ENCODE measurements around the gene PRPSAP1. TPM values are rescaled to one million over a fixed set of nuclear protein-coding genes. Genes with fewer than 3 reads are reported as not detected.
A peak's percentile ranks its signal among the peaks of the same experiment; 100 is the strongest.

PRPSAP1 gene
- total RNA-seq, 1 donor from 2014 or later = 38.2 TPM

- no peak for DNase-seq (ENCODE audit: low spot score)
These were observed 86.6 kb downstream of the PRPSAP1 start for GRCh38 chr17:76267051-76267576.

DNA sequence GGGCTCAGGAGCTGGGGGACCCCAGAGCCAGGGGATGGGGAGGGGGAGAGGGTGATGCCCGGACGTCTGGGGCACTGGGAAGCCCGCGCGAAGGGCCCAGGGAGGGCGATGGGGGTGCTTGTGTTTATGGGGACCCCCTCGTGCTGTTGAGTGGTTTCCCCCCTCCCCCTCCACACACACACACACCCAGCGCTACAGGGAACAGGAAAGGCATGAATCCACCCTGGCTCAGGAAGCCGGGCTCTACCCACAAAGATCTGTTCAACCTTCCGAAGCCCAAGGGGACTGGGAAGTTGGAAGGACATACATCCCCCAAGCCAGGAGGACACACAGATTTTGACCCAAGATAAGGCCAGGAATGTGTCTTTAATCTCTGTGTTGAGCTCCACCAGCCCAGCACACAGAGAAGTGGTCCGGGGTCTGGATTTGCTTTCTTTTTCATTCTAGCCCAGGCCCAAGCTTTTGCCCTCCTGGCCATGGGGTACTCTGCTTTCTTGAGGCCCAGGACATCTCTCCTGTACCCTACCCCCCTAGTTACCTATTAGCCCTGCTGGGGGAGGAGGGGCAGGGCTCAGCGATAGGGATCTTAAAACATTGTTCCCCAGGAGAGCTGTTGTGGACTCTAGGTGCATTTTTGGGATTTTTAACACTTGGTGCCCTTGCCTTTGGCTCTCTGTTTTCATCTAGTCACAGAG lies 87.3 kb downstream of the PRPSAP1 start:
- DNase-seq (ENCODE audit: low spot score) = no peak

GRCh38 chr17:76265624-76266243 lies 88.0 kb downstream of the PRPSAP1 start:
- DNase-seq (ENCODE audit: low spot score) = no peak

DNA sequence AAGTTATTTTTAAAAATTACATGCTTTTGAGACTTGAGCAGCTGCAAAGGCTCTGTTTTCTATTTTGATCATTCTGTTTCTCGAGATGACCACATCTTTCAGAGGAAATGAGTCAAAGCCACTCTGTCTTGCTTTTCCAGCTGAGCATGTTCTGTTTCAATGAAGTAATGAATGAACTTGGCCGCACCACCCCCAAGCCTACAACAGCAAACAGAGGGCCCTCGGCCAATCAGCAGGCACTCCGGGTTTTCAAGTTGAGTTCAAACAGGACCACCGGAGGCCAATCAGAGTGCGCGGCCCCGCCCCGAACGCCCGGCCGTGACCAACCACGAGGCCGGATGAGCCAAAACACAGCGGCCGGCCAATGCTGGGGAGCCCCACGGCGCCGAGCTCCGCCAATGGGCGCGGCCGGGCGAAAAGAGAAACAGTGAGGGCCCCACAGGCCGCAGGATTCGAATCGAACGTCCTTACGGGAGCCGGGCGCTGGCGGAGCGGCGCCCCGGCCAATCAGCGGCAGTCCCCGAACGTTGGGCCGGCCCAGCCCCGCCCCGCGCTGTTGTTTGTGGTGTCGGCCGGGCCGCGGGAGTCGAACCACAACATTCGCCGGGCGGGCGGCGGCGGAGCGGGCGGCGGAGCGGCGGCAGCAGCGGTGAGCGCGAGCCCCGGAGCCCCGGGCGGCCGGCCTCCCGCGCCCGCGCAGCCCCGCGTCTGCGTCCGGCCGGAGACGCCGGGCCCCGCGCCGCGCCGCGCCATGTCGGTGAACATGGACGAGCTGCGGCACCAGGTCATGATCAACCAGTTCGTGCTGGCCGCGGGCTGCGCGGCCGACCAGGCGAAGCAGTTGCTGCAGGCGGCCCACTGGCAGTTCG lies 88.7 kb downstream of the PRPSAP1 start, which contains the start of gene UBALD2:
Gene UBALD2, plus strand, starts transcription at position 594 of the 869 bp plus-strand sequence. Its CDS starts 158 bp downstream, at position 752.
- peak; percentile 100 for DNase-seq (ENCODE audit: low spot score)

GRCh38 chr17:76264425-76264754 lies 89.3 kb downstream of the PRPSAP1 start:
- no peak for DNase-seq (ENCODE audit: low spot score)

GRCh38 chr17:76263896-76264295 lies 89.8 kb downstream of the PRPSAP1 start:
- DNase-seq (ENCODE audit: low spot score) = no peak

- no peak for DNase-seq (ENCODE audit: low spot score)
These were observed 90.9 kb downstream of the PRPSAP1 start for GRCh38 chr17:76262732-76263344.

- DNase-seq (ENCODE audit: low spot score) = no peak
These were observed 92.1 kb downstream of the PRPSAP1 start for GRCh38 chr17:76261421-76262215.

- DNase-seq (ENCODE audit: low spot score) = no peak
These were observed 93.0 kb downstream of the PRPSAP1 start for GRCh38 chr17:76260669-76261068.

DNA sequence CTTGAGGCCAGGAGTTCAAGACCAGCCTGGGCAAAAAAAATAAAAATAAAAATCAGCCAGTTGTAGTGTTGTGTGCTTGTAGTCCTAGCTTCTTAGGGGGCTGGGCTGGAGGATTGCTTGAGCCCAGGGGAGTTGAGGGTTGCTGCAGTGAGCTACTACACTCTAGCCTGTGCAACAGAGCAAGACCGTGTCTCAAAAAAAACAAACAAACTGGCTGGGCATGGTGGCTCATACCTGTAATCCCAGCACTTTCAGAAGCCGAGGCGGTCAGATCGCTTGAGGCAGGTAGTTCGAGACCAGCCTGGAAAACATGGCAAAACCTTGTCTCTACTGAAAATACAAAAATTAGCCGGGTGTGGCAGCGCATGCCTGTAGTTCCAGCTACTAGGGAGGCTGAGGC lies 93.5 kb downstream of the PRPSAP1 start:
- DNase-seq (ENCODE audit: low spot score) = no peak

Other genes with a start within 250 kb of the PRPSAP1 start
- 0.16 TPM for gene FOXJ1, start 212.7 kb downstream of the PRPSAP1 start, total RNA-seq
- gene RNF157, start 113.4 kb downstream of the PRPSAP1 start, total RNA-seq = 28.0 TPM
- 59.2 TPM for gene UBALD2, start 88.6 kb downstream of the PRPSAP1 start, total RNA-seq
- gene QRICH2, start 45.6 kb downstream of the PRPSAP1 start, total RNA-seq = 1.3 TPM
- gene SPHK1, start 30.7 kb upstream of the PRPSAP1 start, total RNA-seq = 26.5 TPM
- gene UBE2O, start 99.2 kb upstream of the PRPSAP1 start, total RNA-seq = 20.4 TPM
- gene AANAT, start 113.7 kb upstream of the PRPSAP1 start, total RNA-seq = not detected
- gene RHBDF2, start 147.5 kb upstream of the PRPSAP1 start, total RNA-seq = 52.7 TPM
- gene CYGB, start 183.8 kb upstream of the PRPSAP1 start, total RNA-seq = 55.6 TPM
- 5.4 TPM for gene PRCD, start 186.1 kb upstream of the PRPSAP1 start, total RNA-seq
- 5.5 TPM for gene ST6GALNAC2, start 231.9 kb upstream of the PRPSAP1 start, total RNA-seq